Esophagus (tissue), 2 donors: ENCODE measurements around the gene CNTRL. TPM values are rescaled to one million over a fixed set of nuclear protein-coding genes. Genes with fewer than 3 reads are reported as not detected.
A peak's percentile ranks its signal among the peaks of the same experiment; 100 is the strongest.
"Not testable (repeated sequence)": the region's sequence is repeated elsewhere in the genome, so short reads cannot be mapped to it uniquely, and the experiment has no call there.

Experiments
- H3K27ac ChIP-seq, 2 donors: one replicate each; pipeline ENCODE4 v1.5.1; 2013; ENCODE audit warnings: low read depth in 2 of 2, mild to moderate bottlenecking in 2 of 2, inconsistent platforms in 1 of 2, low read length in 1 of 2, moderate library complexity in 1 of 2
- H3K27me3 ChIP-seq, 2 donors: one replicate each; pipeline ENCODE4 v1.6.1; 2013; ENCODE audit warnings: low read length in 2 of 2, control low read depth in 1 of 2, mild to moderate bottlenecking in 1 of 2; ENCODE audit not compliant: insufficient read depth in 2 of 2, control insufficient read depth in 1 of 2
- H3K36me3 ChIP-seq, 2 donors: one replicate each; pipeline ENCODE4 v1.6.1; 2013; ENCODE audit warnings: low read length in 1 of 2; ENCODE audit not compliant: control insufficient read depth in 2 of 2, insufficient read depth in 2 of 2
- H3K4me1 ChIP-seq, 2 donors: one replicate each; pipeline ENCODE4 v1.6.1; 2013; ENCODE audit warnings: low read length in 1 of 2; ENCODE audit not compliant: control insufficient read depth in 2 of 2, insufficient read depth in 2 of 2
- H3K4me3 ChIP-seq, 2 donors: one replicate each; pipeline ENCODE4 v1.5.1; 2013; ENCODE audit warnings: low read length in 2 of 2, mild to moderate bottlenecking in 2 of 2, low read depth in 1 of 2, moderate library complexity in 1 of 2
- H3K9me3 ChIP-seq, 2 donors: one replicate each; pipeline ENCODE4 v1.6.1; 2013; ENCODE audit warnings: mild to moderate bottlenecking in 2 of 2, low read depth in 1 of 2, low read length in 1 of 2, moderate library complexity in 1 of 2; ENCODE audit not compliant: control insufficient read depth in 2 of 2, insufficient read depth in 1 of 2
- WGBS, 2 donors: extraction: QIAGEN DNeasy Blood & Tissue Kit; methylation state at CpG; one replicate each; pipeline ENCODE4 v1.1.7; 2013; 5-methylcytosine and 5-hydroxymethylcytosine counted together
- polyA plus RNA-seq, 2 donors: library from polyadenylated mRNA; stranded (reverse); fragments of 200-250 nt; gene quantifications; one replicate each; pipeline ENCODE4 v1.2.3, GENCODE V29; 2013
- donor health status: healthy with polysubstance abuse.
- donor health status: Bipolar disorder and iron deficiency.

CNTRL gene
- polyA plus RNA-seq = 1 to 10 TPM; 4.0 to 5.5 TPM

GRCh38 chr9:121074370-121075250, at the start of gene CNTRL:
Gene CNTRL, plus strand, starts transcription at chr9:121074955. Its CDS starts 13,372 bp downstream, at chr9:121088327.
- Histone ChIP-seq H3K4me3 (peak within 1 kb of the TSS; percentile 76 to 94), H3K9me3 (no peaks in the 10 kb centered on the region), H3K4me1 (peaks cover 0 to 5% of the 10 kb centered on the region in 2 donors), H3K27ac (peak within 1 kb of the TSS; percentile 83 to 95), H3K36me3 (no peaks in the 10 kb centered on the region), H3K27me3 (no peaks in the 10 kb centered on the region)
- WGBS, 2 donors = 1% methylated on average over 85 of the region's 85 CpGs

GRCh38 chr9:121026260-121026691, 48.5 kb upstream of the CNTRL start:
- Histone ChIP-seq H3K27me3 (no peaks in the 10 kb centered on the region), H3K27ac (no peak overlapping the region), H3K4me1 (no peaks in the 10 kb centered on the region), H3K4me3 (no peak overlapping the region), H3K9me3 (no peaks in the 10 kb centered on the region), H3K36me3 (no peaks in the 10 kb centered on the region)
- 76 to 92% methylated on average over 3 of the region's 3 CpGs for WGBS, 2 donors

GRCh38 chr9:121026768-121027167, 48.0 kb upstream of the CNTRL start:
- Histone ChIP-seq H3K4me3 (no peak overlapping the region), H3K4me1 (no peaks in the 10 kb centered on the region), H3K27ac (no peak overlapping the region), H3K27me3 (no peaks in the 10 kb centered on the region), H3K9me3 (no peaks in the 10 kb centered on the region), H3K36me3 (no peaks in the 10 kb centered on the region)

GRCh38 chr9:121028285-121028684, 46.5 kb upstream of the CNTRL start:
- not testable (repeated sequence) for H3K27ac ChIP-seq, H3K9me3 ChIP-seq, H3K27me3 ChIP-seq, H3K4me3 ChIP-seq, H3K36me3 ChIP-seq, H3K4me1 ChIP-seq
- 72 to 86% methylated on average over 4 of the region's 4 CpGs for WGBS, 2 donors

- no peak overlapping the region for H3K4me3 ChIP-seq
- no peaks in the 10 kb centered on the region for H3K36me3 ChIP-seq
- no peaks in the 10 kb centered on the region for H3K4me1 ChIP-seq
- no peak overlapping the region for H3K27ac ChIP-seq
- no peaks in the 10 kb centered on the region for H3K9me3 ChIP-seq
- no peaks in the 10 kb centered on the region for H3K27me3 ChIP-seq
- whole genome bisulfite sequencing, 2 donors = 57 to 59% methylated on average over 1 of the region's 1 CpG
Measured at GRCh38 chr9:121029469-121029868, 45.3 kb upstream of the CNTRL start.

- no peak overlapping the region for H3K27ac ChIP-seq
- WGBS, 2 donors = 77 to 91% methylated on average over 2 of the region's 2 CpGs
- no peaks in the 10 kb centered on the region for H3K27me3 ChIP-seq
- H3K4me3 ChIP-seq = no peak overlapping the region
- no peaks in the 10 kb centered on the region for H3K4me1 ChIP-seq
- H3K36me3 ChIP-seq = no peaks in the 10 kb centered on the region
- no peaks in the 10 kb centered on the region for H3K9me3 ChIP-seq
Measured at GRCh38 chr9:121034529-121034928, 40.2 kb upstream of the CNTRL start.

GRCh38 chr9:121035717-121036116, 39.0 kb upstream of the CNTRL start:
- not testable (repeated sequence) for H3K4me3 ChIP-seq, H3K27ac ChIP-seq, H3K27me3 ChIP-seq, H3K36me3 ChIP-seq, H3K4me1 ChIP-seq, H3K9me3 ChIP-seq

- Histone ChIP-seq H3K27ac (no peak overlapping the region), H3K4me1 (no peaks in the 10 kb centered on the region), H3K9me3 (no peaks in the 10 kb centered on the region), H3K36me3 (no peaks in the 10 kb centered on the region), H3K4me3 (no peak overlapping the region), H3K27me3 (no peaks in the 10 kb centered on the region)
- WGBS, 2 donors = 78 to 83% methylated on average over 2 of the region's 2 CpGs
Measured at GRCh38 chr9:121038362-121038761, 36.4 kb upstream of the CNTRL start.

GRCh38 chr9:121038804-121039203, 36.0 kb upstream of the CNTRL start:
- Histone ChIP-seq H3K27me3 (no peaks in the 10 kb centered on the region), H3K9me3 (no peaks in the 10 kb centered on the region), H3K4me1 (no peaks in the 10 kb centered on the region), H3K27ac (no peak overlapping the region), H3K4me3 (no peak overlapping the region), H3K36me3 (no peaks in the 10 kb centered on the region)

- no peaks in the 10 kb centered on the region for H3K27me3 ChIP-seq
- no peaks in the 10 kb centered on the region for H3K36me3 ChIP-seq
- H3K4me3 ChIP-seq = no peak overlapping the region
- WGBS, 2 donors = 90 to 95% methylated on average over 2 of the region's 2 CpGs
- H3K27ac ChIP-seq = no peak overlapping the region
- H3K9me3 ChIP-seq = no peaks in the 10 kb centered on the region
- no peaks in the 10 kb centered on the region for H3K4me1 ChIP-seq
Measured at GRCh38 chr9:121048175-121048574, 26.6 kb upstream of the CNTRL start.
